HG03066 (cell line): ENCODE results near the gene ADGRB2.

Experiments used
- ATAC-seq: cut with Tn5 transposase; IDR thresholded peaks from one replicate; pipeline ENCODE4 v1.9.1; 2021; ENCODE audit warnings: low read depth; ENCODE audit not compliant: unreplicated experiment

The ADGRB2 gene

DNA sequence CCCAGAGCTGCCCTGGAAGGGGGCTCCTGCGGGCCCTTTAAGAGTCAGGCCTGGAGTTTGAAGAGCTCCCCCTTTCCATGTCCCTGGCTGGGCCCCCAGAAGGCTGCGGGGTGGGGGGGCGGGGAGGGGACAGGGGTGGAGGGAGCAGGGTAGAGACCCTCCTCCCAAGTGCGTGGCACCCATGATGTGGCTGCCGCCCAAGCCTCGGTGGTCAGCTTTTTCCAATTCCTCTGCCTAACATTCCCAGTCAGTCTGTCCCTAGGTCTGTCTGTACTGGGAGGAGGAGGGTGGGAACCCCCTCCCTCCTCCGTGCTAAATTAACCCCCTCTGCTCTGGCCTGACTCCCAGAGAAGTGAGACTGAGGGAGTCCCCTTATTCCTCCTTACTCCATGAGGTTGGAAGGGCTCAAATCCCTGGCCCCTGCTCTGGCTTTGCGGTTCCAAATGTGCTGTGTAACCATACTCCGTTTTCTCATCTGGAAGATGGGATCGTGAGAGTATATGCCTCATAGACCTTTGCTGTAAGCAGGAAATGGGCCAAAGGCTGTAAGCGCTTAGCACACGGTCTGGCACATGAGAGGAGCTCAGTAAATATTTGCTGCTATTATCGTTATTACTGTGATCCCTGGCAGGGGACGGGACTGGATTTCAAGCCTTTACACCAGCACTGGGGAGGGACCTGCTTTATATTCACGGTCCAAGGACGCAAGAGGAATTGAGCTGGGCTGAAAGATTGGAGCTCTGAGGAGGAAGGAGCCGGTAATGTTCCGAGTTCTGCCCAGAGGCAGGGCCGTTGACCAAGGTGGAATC lies 59.7 kb downstream of the ADGRB2 start:
- ATAC-seq: no peak

DNA sequence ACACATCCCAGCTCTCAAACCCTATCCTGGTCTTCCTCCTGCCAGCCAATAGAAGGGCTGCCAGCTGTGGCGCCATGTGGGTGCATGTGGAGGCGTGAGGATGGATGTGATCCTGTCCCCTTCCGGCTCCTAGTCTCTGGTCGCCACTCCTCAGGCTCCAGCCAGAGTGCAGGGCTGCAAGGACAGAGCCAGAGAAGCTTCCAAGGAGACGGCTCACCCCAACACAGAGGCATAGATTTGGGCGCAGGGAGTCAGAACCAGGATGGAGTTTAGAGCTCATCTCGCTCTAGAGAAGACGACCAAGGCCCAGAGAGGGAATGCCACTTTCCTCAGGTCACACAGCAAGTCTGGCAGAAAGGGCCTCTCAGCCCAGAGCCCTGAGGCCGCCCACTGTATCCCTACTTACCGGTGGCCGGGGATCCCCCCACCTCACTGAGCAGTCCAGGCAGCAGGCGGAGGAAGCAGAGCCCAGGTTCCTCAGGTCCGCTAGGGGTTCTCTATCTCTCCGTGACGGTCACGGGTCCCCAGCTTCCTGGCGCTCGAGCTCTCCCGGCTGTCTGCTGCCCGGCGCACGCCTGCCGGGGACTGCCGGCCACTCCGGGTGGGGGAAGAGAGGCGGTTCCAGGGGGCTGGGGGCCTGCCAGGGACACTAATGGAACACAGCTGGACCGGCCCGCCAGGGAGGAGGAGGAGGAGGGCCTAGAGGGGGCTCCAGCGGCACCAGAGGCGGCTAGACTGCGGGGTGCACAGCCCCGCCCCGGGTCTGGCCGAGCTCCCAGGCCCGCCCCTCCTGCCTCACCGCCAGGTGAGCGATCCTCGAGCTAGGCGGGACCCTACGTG lies 60.5 kb downstream of the ADGRB2 start, which contains the start of gene COL16A1:
Gene COL16A1 (minus strand): TSS at position 587 of the 840 bp plus-strand sequence. CDS start 1,824 bp downstream, outside the sequence.
- no peak for ATAC-seq

DNA sequence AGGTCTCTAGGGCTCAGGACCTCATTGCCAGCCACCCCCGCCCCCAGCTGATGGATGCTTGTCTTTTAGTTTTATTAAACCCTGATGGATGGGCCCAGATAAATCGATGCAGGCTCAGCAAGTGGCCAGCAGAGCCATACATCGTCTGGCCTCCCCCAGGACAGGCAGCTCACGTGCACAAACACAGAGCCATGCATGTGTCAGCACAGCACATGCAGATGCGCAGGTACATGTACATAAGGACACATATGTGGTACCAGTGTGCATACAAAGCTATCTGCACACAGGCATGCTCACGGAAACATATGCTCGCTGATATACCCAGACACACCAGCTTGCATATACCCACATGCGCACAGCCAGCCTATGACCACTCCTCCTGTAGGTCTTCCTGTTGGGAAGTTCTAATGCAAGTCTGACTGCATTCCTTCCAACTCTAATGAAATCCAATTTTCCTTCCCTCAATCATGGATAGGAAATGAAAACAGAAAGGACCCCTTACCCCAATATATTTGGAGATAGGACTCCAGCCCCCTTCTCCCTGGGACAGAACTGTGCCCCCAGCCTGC lies 61.2 kb downstream of the ADGRB2 start:
- ATAC-seq: no peak

DNA sequence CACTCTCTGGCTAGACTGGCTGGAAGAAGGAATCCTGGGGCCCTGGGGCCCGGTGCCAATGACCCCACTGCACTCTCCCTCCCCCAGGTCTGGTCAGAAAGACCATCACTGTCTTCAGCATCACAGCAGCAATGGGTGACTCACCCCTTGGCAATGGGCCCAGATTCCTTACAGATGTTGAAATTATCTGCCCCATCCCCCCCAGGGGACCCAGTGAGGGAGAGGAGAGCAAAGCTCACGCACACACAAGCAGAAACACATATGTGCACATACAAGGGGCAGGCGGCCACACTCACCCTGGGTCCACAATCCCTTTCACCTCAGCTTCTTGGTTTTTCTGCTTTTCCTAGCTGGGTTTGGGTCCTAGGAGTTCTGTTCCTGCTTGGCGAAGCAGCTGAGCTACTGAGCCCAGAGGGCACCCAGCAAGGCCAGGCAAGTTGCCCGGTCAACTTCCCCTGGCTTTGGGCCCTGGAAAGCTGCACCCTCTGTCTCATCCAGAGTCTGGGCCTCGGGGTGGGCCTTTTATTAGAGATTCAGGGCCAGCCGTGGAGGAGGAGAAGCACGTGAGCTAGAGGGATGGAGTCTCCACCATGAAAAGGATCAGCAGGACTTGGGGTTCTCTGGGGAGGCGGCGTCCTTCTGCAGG lies 62.9 kb downstream of the ADGRB2 start:
- ATAC-seq: no peak

DNA sequence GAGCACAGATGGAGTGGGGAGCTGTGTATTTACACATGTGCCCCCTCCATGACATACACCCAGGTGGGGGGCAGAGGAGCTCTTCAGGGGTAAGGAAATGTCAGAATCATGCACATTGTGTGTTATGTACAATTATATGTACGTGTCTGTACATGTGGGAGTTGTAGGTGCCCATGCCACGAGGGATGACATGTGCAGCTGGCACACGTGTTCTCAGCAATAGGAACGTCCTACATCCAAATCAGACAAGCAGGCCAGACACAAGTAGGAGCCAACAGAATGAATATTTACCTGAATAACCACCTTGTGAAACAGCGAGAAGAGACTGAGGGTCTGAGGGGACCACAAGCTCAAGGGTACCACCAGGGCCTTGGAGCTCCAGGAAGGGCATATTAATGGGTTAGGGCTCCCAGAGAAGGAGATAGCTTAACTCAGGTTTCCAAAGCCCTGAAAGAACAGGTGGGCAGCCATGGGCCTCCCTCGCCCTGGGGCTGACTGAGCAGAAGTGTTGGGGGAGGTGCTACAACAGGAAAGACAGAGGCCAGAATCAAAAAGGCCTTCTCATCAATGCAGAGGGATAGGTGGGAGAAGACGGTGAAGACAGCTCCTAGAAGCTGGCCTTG lies 63.6 kb downstream of the ADGRB2 start:
- ATAC-seq: no peak

DNA sequence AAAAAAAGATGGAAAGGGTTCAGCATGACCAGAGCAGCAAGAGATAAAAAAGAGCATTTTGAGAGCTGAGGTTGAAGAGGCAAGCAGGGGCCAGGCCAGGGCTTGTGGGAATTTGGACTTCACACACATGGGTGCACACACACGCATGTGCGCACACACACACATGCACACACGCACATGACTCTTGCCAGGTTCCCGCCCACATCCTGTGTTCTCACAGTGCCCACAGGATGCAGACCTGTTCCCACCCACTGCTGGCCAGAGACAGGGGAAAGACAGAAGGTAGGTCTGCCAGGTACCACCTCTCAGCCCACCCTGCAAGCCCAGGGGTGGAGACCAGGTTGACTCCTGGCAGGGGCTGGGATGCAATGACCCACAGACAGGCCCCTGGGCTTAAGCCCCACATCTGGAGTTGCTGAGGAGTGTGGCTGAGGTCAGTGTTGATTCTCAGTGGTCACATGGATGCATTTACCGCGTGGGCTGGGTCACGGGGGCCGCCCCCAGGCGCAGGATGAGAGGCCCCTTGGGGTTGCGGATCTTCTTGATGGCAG lies 64.7 kb downstream of the ADGRB2 start:
- no peak for ATAC-seq

DNA sequence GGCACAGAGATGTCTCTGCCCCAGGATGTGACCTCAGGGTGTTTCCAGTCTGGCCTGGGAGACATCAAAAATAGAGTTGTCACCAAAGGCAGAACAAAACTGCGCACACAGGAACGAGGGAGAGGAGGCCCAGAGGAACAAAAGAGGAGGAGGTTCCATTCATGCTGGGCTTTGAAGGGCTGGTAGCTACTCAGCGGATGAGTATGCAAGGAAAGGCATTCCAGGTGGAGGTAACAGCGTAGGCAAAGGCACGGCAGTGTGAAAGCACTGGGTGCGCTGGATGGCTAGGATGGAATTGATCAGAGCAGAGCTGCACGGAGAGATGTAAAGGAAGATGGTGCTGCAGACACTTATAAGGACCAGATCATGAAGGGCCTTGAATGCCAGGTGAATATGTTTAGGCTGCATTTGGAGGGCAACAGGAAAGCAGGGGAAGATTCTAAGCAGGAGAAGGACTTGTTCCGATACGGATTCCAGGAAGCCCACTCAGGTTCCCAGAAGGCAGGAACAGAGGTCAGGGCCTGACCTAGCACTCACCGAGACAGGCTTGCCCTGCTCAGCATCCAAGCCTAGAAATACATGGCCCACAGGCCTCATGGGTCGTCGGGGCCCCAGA lies 66.7 kb downstream of the ADGRB2 start:
- ATAC-seq: no peak

DNA sequence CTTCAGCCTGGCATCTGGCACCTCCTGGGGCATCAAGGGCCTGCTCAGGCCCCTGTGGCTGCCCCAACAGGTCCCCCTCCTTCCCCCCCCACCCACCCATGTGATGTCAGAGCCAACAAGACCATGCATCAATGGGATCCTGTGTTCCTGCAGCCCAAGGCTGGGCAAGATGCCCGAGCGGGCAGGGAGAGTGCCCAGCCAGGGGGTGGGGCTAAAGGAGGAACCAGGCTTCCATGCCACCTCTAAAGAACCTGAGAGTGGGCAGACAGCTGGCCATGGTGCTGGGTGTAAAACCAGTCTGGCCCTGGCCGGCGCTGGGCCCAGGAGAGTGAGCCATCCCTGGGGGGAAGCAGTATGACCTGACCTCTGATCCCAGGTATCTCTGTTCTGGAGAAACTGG lies 67.9 kb downstream of the ADGRB2 start:
- ATAC-seq: no peak

DNA sequence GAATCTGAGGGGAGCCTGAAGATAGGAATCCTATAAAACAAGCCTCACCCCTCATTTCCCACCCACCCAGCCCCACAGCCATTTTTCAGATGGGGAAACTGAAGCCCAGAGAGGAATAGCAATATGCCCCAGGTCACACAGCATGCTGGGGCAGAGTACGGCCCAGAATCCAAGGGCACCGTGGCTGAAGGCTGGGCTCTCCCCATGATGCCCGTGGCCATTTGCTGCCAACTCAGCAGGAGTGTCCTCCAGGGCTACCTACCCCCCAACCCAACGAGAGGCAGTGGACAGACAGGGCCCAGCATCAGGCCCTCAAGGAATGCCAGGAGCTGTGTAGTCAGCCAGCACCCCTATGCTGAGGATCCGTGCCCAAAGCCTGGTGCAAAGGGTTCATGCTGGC lies 68.8 kb downstream of the ADGRB2 start:
- ATAC-seq: no peak

DNA sequence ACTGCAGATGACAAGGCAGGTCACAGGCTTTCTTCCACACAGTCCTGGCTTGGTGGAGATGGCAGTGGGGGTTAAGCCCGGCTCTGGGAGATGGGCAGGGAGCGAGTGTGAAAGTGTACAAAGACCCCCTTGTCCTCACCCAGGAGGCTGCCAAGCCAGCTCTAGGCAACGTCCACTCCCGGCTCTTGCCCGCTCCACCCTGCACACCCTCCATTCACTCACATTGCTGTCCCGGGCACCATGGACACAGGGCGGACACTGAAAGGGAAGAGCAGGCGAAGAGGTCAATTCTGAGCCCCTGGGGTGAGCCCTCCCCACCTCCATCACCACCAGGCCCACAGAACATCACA lies 69.2 kb downstream of the ADGRB2 start:
- no peak for ATAC-seq

DNA sequence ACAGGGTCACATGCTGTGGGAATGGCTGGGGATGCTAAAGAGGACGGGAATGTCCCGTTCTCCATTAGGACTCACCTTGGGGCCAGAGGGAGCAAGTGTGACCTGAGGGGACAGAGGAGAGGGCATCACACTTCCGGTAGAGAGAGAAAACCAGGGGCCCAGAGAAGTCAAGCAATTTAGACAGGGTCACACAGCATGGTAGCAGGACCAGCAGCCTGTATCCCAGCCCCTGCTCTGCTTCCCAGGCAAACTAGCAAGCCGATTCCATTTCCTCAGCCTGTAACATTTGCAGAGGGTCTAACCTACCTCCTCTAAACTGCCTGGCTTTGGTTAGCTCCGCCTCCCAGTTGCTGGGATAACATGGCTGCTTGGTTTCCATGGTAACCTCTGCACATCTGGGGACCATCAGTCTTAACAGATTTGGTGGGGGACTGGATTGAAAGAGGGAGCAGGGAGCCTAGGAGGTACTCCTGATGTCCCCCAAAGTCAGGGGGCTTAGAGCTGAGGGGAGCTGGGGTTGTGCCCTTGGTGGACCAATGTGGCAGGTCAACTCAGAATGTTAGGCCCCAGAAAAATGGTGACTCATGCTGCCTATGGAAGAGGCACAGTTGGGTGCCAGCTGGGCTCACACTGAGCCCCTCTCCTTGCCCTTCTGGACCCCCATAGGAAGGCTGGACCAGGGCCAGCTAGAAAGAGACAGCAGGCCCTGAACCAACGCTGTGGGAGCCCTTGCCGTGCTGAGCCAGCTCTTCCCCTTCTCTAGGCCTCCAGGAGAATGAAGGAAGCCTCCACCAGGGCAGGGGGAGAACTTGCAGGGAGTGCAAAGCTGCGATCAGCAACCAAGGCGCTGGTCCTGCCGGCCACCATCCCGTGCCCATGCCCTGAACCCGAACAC lies 69.8 kb downstream of the ADGRB2 start:
- no peak for ATAC-seq

DNA sequence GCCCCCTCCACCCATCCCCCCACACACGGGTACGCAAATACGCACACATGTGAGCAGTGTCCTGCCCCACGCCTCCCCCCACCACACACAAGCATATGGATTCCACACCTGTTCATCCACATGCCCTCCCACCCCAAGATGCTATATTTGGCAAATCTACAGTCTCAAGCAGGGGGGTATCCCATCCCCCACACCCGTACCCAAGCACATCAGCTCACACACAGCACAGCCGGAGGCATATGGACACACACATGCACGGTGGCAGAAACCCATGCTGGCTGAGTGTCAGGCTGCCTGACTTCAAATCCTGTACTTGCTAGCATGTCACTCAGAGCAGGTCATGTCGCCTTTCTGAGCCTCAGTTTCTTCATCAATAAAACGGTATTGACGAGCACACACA lies 70.9 kb downstream of the ADGRB2 start:
- no peak for ATAC-seq

DNA sequence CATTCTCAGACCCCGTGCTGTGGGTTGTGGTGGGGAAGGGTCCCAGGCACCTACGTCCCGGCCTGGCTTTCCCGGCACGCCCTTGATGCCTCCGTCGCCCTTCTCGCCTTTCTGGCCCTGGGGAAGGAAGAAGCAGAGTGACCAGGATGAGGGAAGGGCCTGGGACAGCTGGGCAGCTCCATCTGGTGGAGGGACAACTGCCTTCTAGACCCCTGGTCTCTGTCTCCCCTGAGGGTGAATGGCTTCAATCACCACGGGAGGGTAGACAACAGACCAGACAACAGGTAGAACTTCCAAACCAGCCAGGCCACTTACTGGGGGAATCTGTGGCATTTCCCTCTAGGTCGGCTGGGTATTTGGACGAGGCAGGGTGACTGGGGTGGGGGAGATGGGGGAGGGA lies 72.2 kb downstream of the ADGRB2 start:
- no peak for ATAC-seq

DNA sequence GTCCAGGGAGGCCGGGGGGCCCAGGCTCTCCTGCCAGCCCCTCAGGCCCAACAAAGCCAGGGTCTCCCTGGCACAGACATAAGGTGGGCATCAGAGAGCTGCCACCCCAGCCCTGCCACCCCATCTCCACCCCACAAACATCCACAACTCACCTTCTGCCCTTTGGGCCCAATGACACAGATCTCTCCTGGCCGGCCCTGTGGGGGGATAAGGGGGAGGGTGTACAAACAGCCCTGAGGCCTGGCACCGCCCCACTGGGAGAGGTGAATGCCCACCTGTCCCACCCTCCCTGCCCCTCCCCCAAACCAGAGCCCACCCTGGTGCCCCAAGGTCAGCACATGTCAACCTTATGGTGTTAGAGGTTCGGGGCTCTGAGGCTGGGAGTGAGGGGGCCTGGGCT lies 72.7 kb downstream of the ADGRB2 start:
- no peak for ATAC-seq

DNA sequence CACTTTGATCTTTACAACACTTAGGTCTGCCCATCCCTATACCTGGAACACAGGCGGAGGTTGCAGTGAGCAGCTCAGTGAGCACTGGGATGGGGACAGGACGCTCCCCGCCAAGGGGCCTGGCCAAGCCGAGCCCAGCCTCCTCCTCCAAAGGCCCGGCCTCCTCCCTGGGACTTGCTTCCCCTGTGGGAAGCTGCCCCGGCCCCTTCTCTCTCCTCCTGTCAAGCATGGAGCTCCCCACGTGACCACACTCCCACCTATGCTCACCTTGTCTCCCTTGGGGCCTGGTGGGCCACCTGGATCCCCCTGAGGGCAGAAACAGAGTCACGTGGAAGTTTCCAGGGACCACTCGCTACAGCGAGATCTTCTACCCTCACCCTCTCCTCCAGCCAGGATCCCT lies 73.2 kb downstream of the ADGRB2 start:
- no peak for ATAC-seq

DNA sequence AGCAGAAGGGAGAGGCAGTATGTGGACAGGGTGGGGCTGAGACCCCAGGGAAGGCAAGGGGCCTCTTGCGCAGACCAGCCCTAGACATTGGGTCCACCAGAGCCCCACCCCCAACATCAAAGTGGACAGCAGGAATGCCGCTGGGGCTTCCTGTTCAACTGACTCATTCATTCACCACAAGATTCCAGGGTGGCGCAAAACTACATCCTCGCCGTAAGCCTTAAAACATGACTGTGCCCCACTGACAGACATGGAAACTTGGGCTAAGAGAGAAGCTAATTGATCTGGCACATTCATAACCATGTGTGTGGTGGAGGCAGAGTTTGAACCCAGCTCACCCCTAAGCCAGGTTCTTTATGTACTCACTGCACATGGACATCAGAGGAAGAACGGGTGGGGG lies 74.3 kb downstream of the ADGRB2 start:
- no peak for ATAC-seq

DNA sequence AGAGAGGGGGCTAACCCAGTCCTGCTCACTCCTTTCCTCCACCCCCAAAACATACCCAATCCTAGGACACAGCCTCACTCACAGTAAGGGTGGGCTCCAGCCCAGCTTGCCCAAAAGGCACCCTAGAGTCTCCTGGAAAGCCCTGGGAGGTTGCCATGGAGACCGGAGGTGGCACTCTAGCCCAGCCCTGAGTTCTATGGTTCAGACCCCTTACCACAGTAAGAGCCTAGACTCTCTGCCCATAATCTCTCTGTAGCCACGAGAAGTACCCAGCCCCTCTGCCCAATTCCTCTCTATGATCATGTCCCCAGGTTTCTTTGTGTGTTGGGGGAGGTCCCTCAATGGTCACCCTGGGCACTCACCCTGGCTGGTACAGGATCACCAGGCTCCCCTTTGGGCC lies 74.8 kb downstream of the ADGRB2 start:
- no peak for ATAC-seq

DNA sequence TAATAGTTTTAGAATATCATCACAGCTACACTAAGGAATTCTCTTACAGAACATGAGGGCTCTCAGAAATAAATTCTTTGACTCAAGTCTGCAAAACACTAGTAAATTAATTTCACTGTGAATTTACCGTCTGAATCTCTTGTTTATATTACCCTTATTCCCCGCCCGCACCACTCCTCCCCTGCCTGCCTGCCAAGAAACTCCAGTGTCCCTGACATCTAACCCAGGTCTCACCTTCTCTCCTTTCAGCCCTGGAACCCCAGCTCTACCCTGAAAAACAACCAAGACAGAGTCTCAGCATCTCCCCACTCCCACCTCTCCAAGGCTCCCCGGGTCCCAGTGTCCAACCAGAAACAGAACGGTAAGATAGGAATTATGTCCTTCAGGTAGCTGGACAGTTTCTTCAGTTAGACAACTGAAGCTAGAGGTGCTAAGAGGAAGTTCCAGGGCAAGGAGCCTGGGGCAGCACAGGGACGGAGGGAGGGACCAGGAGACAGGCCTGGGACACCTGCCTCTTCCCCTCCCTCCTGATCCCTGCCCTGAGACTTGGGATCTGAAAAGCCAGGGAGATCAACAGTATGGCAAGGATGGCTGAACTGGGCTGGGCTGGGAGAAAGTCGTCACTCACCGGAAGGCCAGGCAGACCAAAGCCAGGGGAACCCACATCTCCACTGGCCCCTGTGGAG lies 75.8 kb downstream of the ADGRB2 start:
- ATAC-seq: no peak
